A549 (cell line): ENCODE results near the gene PNP. TPM values are rescaled to one million over a fixed set of nuclear protein-coding genes. Genes with fewer than 3 reads are reported as not detected.

Source experiments
- ATAC-seq, 2 experiments: fragments of 200-7000 bp in 1 of 2; fragments of >200 bp in 1 of 2; cut with Nextera tagmentation in 1 of 2; cut with Tn5 transposase in 1 of 2; 3 replicates each; pipeline versions ENCODE4 v1.8.0 to v1.9.1; 2018 to 2020; ENCODE audit warnings: mild to moderate bottlenecking in 1 of 2, moderate library complexity in 1 of 2
- CTCF ChIA-PET: fragments of 300-600 bp; sonication (Branson Sonifier 250); formaldehyde crosslinking; extraction: SDS; loops from one replicate; lab custom pipeline; 2021; ENCODE audit warnings: antibody characterized with exemption, inconsistent platforms; lab: Yijun Ruan, JAX
- POLR2A ChIA-PET: fragments of 350-600 bp; formaldehyde crosslinking; extraction: SDS; loops from one replicate; lab custom pipeline; 2021; ENCODE audit warnings: antibody characterized with exemption, inconsistent platforms; lab: Yijun Ruan, JAX
- DNase-seq, 2 experiments: peaks; one replicate each; pipeline versions ENCODE4 v3.0.0 to v3.0.0-alpha.2; 2011 to 2016; ENCODE audit warnings: low read depth in 1 of 2, low spot score in 1 of 2
- FAIRE-seq: peaks from 2 replicates; lab custom pipeline; 2011; peaks lifted over from hg19 to GRCh38; lab: Jason Lieb, UNC
- H3K27ac ChIP-seq, 2 experiments: fragments of >200 bp; sonication (Bioruptor Twin); formaldehyde crosslinking; 3 replicates each; pipeline ENCODE4 v1.5.1; 2016 to 2017
- H3K4me1 ChIP-seq: fragments of >200 bp; sonication (Bioruptor Twin); formaldehyde crosslinking; 3 replicates; pipeline ENCODE4 v1.6.1; 2016
- H3K4me2 ChIP-seq: fragments of >200 bp; sonication (Bioruptor Twin); formaldehyde crosslinking; 3 replicates; pipeline ENCODE4 v1.6.1; 2016
- H3K4me3 ChIP-seq: fragments of >200 bp; sonication (Bioruptor Twin); formaldehyde crosslinking; 3 replicates; pipeline ENCODE4 v1.5.1; 2016
- H3K9me3 ChIP-seq: fragments of >200 bp; sonication (Bioruptor Twin); formaldehyde crosslinking; 3 replicates; pipeline ENCODE4 v1.6.1; 2016
- BHLHE40 ChIP-seq: IDR thresholded peaks from 2 replicates; pipeline ENCODE4 v1.6.1; 2012; ENCODE audit warnings: low read depth, low read length, inconsistent platforms
- CBX8 ChIP-seq: fragments of 200-600 bp; sonication (generic); IDR thresholded peaks from 2 replicates; pipeline ENCODE4 v1.6.1; 2016
- CHD2 ChIP-seq: fragments of 150-350 bp; IDR thresholded peaks from 2 replicates; pipeline ENCODE4 v1.6.1; 2014; ENCODE audit warnings: low read length; ENCODE audit not compliant: partially characterized antibody
- E2F6 ChIP-seq: IDR thresholded peaks from 2 replicates; pipeline ENCODE4 v1.6.1; 2012; ENCODE audit warnings: low read depth, borderline replicate concordance
- EP300 ChIP-seq, 2 experiments: fragments of >200 bp; sonication (Bioruptor Twin); formaldehyde crosslinking; IDR thresholded peaks; 2 replicates in 1 of 2; 3 replicates in 1 of 2; pipeline ENCODE4 v1.6.1; 2016 to 2017
- ESRRA ChIP-seq: fragments of 150-350 bp; IDR thresholded peaks from 2 replicates; pipeline ENCODE4 v1.6.1; 2014; ENCODE audit warnings: mild to moderate bottlenecking, low read length, borderline replicate concordance
- FOXS1 ChIP-seq: fragments of 250-450 bp; sonication (Bioruptor Pico); IDR thresholded peaks from 2 replicates; pipeline ENCODE4 v1.5.0; 2020; ENCODE audit warnings: mild to moderate bottlenecking, moderate library complexity
- GATA3 ChIP-seq: IDR thresholded peaks from 2 replicates; pipeline ENCODE4 v1.6.1; 2012; ENCODE audit warnings: borderline replicate concordance
- HDAC2 ChIP-seq: fragments of 200-600 bp; sonication (generic); IDR thresholded peaks from 2 replicates; pipeline ENCODE4 v1.6.1; 2016
- HES2 ChIP-seq: fragments of >200 bp; sonication (Bioruptor Twin); formaldehyde crosslinking; IDR thresholded peaks from 2 replicates; pipeline ENCODE4 v1.6.1; 2016
- HEYL ChIP-seq: fragments of 250-450 bp; sonication (Bioruptor Pico); IDR thresholded peaks from 2 replicates; pipeline ENCODE4 v1.8.0; 2021; ENCODE audit warnings: mild to moderate bottlenecking, moderate library complexity
- HOXA7 ChIP-seq: fragments of 250-450 bp; sonication (Bioruptor Pico); IDR thresholded peaks from 2 replicates; pipeline ENCODE4 v1.5.0; 2020; ENCODE audit warnings: mild to moderate bottlenecking, moderate library complexity
- HOXB13 ChIP-seq: fragments of 250-450 bp; sonication (Bioruptor Pico); IDR thresholded peaks from 2 replicates; pipeline ENCODE4 v1.5.0; 2020; ENCODE audit warnings: low read depth, mild to moderate bottlenecking, moderate library complexity
- JUN ChIP-seq, 2 experiments: fragments of >200 bp; sonication (Bioruptor Twin); formaldehyde crosslinking; IDR thresholded peaks; 2 replicates in 1 of 2; 3 replicates in 1 of 2; pipeline ENCODE4 v1.6.1; 2016 to 2017
- KDM1A ChIP-seq: fragments of 200-600 bp; sonication (generic); IDR thresholded peaks from 2 replicates; pipeline ENCODE4 v1.6.1; 2016; ENCODE audit warnings: low read depth, mild to moderate bottlenecking
- MAFK ChIP-seq: fragments of 450-650 bp; IDR thresholded peaks from 2 replicates; pipeline ENCODE4 v1.6.1; 2014; ENCODE audit not compliant: partially characterized antibody
- MAX ChIP-seq: IDR thresholded peaks from 2 replicates; pipeline ENCODE4 v1.6.1; 2012
- MAZ ChIP-seq: fragments of 150-350 bp; IDR thresholded peaks from 2 replicates; pipeline ENCODE4 v1.6.1; 2014; ENCODE audit warnings: antibody characterized with exemption, low read depth, low read length, borderline replicate concordance
- MYC ChIP-seq: IDR thresholded peaks from 2 replicates; pipeline ENCODE4 v1.6.1; 2012; ENCODE audit warnings: mild to moderate bottlenecking, inconsistent platforms, low read length, improper control_type of control experiment, borderline replicate concordance
- NFE2L2 ChIP-seq: fragments of 150-350 bp; conservative IDR thresholded peaks from 2 replicates; pipeline ENCODE4 v1.6.1; 2014; ENCODE audit warnings: low read length
- NPAS2 ChIP-seq: fragments of 250-450 bp; sonication (Bioruptor Pico); IDR thresholded peaks from 2 replicates; pipeline ENCODE4 v1.8.0; 2022; ENCODE audit warnings: mild to moderate bottlenecking, moderate library complexity, borderline replicate concordance
- NR3C1 ChIP-seq: fragments of >200 bp; sonication (Bioruptor Twin); formaldehyde crosslinking; IDR thresholded peaks from 3 replicates; pipeline ENCODE4 v1.6.1; 2017
- PHF8 ChIP-seq: fragments of 200-600 bp; sonication (generic); IDR thresholded peaks from 2 replicates; pipeline ENCODE4 v1.6.1; 2016; ENCODE audit warnings: low read depth, mild to moderate bottlenecking, antibody characterized with exemption, moderate library complexity, borderline replicate concordance
- POLR2A ChIP-seq: IDR thresholded peaks from 2 replicates; pipeline ENCODE4 v1.6.1; 2012; ENCODE audit warnings: mild to moderate bottlenecking, low read length
- RAD21 ChIP-seq, 2 experiments: fragments of >200 bp in 1 of 2; sonication (Bioruptor Twin) in 1 of 2; formaldehyde crosslinking in 1 of 2; IDR thresholded peaks in 1 of 2; conservative IDR thresholded peaks in 1 of 2; 2 replicates in 1 of 2; 3 replicates in 1 of 2; pipeline ENCODE4 v1.6.1; 2012 to 2018; ENCODE audit warnings: inconsistent platforms in 1 of 2
- RARB ChIP-seq: fragments of 250-450 bp; sonication (Bioruptor Pico); IDR thresholded peaks from 2 replicates; pipeline ENCODE4 v1.8.0; 2021; ENCODE audit warnings: mild to moderate bottlenecking, moderate library complexity
- RCOR1 ChIP-seq: fragments of 150-350 bp; IDR thresholded peaks from 2 replicates; pipeline ENCODE4 v1.6.1; 2014; ENCODE audit warnings: antibody characterized with exemption, low read length, low read depth
- SREBF2 ChIP-seq: fragments of 450-650 bp; IDR thresholded peaks from 2 replicates; pipeline ENCODE4 v1.6.1; 2014; ENCODE audit warnings: mild to moderate bottlenecking, moderate library complexity
- TFCP2L1 ChIP-seq: fragments of 250-450 bp; sonication (Bioruptor Pico); IDR thresholded peaks from 2 replicates; pipeline ENCODE4 v1.5.0; 2021; ENCODE audit warnings: mild to moderate bottlenecking
- TP53 ChIP-seq: fragments of 250-450 bp; sonication (Bioruptor Pico); IDR thresholded peaks from 2 replicates; pipeline ENCODE4 v1.5.0; 2021; ENCODE audit warnings: mild to moderate bottlenecking, moderate library complexity
- WGBS: methylation state at CpG from one replicate; pipeline ENCODE4 v1.1.6; 2017; ENCODE audit errors: missing lambda C conversion rate; 5-methylcytosine and 5-hydroxymethylcytosine counted together
- polyA plus RNA-seq, 4 experiments: library from polyadenylated mRNA; depleted of rRNA in 3 of 4; stranded (reverse); fragments of >200 nt; fragmentation: RNase III in 1 of 4; extraction: RNeasy Plus Mini Kit Qiagen cat#74134 plus additional on column Dnase treatment in 1 of 4; gene quantifications; 2 replicates in 3 of 4; 3 replicates in 1 of 4; pipeline ENCODE4 v1.2.3, GENCODE V29; 2011 to 2017
- TF ChIP-seq, protein P1 (sequence below): fragments of >200 bp; sonication (Bioruptor Twin); formaldehyde crosslinking; IDR thresholded peaks from 3 replicates; pipeline ENCODE4 v1.6.1; 2016
- TF ChIP-seq, protein P2 (sequence below): fragments of 250-450 bp; sonication (Bioruptor Pico); IDR thresholded peaks from 2 replicates; pipeline ENCODE4 v1.5.0; 2020; ENCODE audit warnings: low read depth, mild to moderate bottlenecking, moderate library complexity
- TF ChIP-seq, protein P3 (sequence below): fragments of 450-650 bp; IDR thresholded peaks from 2 replicates; pipeline ENCODE4 v1.6.1; 2014; ENCODE audit warnings: antibody characterized with exemption

Gene PNP
- polyA plus RNA-seq, 2 of the 4 experiments (the other 2 are of a cell fraction): 95.9 to 111 TPM

- H3K27ac ChIP-seq: peak within 1 kb of the TSS; percentile 85 to 96
- TF ChIP-seq HEYL (CRISPR knock-in tag) (no peak), CBX8 (no peak), TP53 (CRISPR knock-in tag) (no peak), HDAC2 (no peak), RCOR1 (no peak), BHLHE40 (0 out of 2 replicates have a peak, but pooled peaks have one; percentile 52), NFE2L2 (0 out of 2 replicates have a peak, but pooled peaks have one; percentile 1), MAFK (no peak), NR3C1 (no peak), KDM1A (no peak), SREBF2 (no peak), RAD21 (conservative IDR thresholded peaks at IDR 0.05 in 1 of 2, IDR thresholded peaks at IDR 0.05 in 1 of 2) (no peak), MYC (peak; percentile 95), PHF8 (peak; percentile 75), ESRRA (no peak), JUN (IDR thresholded peaks at IDR 0.05) (peak in 1 of 2 experiments; percentile 85), POLR2A (peak; percentile 75), NPAS2 (CRISPR knock-in tag) (peak; percentile 86), RARB (CRISPR knock-in tag) (no peak; the same call in 1 of the 2 replicates), TFCP2L1 (no peak), MAX (peak; percentile 99), HES2 (no peak), E2F6 (peak; percentile 68; the same call in 1 of the 2 replicates), MAZ (no peak), CHD2 (peak; percentile 73), HOXB13 (CRISPR knock-in tag) (0 out of 2 replicates have a peak, but pooled peaks have one; percentile 60), GATA3 (0 out of 2 replicates have a peak, but pooled peaks have one; percentile 23), EP300 (IDR thresholded peaks at IDR 0.05) (no peak), HOXA7 (CRISPR knock-in tag) (no peak), FOXS1 (CRISPR knock-in tag) (peak; percentile 62; the same call in 1 of the 2 replicates)
- TF ChIP-seq, protein P1, sequence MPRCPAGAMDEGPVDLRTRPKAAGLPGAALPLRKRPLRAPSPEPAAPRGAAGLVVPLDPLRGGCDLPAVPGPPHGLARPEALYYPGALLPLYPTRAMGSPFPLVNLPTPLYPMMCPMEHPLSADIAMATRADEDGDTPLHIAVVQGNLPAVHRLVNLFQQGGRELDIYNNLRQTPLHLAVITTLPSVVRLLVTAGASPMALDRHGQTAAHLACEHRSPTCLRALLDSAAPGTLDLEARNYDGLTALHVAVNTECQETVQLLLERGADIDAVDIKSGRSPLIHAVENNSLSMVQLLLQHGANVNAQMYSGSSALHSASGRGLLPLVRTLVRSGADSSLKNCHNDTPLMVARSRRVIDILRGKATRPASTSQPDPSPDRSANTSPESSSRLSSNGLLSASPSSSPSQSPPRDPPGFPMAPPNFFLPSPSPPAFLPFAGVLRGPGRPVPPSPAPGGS: peak; percentile 79
- TF ChIP-seq, protein P2, sequence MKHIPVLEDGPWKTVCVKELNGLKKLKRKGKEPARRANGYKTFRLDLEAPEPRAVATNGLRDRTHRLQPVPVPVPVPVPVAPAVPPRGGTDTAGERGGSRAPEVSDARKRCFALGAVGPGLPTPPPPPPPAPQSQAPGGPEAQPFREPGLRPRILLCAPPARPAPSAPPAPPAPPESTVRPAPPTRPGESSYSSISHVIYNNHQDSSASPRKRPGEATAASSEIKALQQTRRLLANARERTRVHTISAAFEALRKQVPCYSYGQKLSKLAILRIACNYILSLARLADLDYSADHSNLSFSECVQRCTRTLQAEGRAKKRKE (CRISPR knock-in tag): no peak
- TF ChIP-seq, protein P3, sequence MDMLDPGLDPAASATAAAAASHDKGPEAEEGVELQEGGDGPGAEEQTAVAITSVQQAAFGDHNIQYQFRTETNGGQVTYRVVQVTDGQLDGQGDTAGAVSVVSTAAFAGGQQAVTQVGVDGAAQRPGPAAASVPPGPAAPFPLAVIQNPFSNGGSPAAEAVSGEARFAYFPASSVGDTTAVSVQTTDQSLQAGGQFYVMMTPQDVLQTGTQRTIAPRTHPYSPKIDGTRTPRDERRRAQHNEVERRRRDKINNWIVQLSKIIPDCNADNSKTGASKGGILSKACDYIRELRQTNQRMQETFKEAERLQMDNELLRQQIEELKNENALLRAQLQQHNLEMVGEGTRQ: peak; percentile 100
- FAIRE-seq (peak; percentile 88), DNase-seq (peak; percentile 98 to 100), ATAC-seq (peak; percentile 89 to 91)
- H3K4me2 ChIP-seq: peak within 1 kb of the TSS; percentile 93
- POLR2A ChIA-PET: interaction anchor here (0.6 to 3.4 kb wide), 9 partner anchors 9 to 227 kb away, joined by 3 to 38 read pairs (median 5); partner anchors contain the start of genes PARP2, PNP and TEP1
- under 1% methylated on average over 50 of the region's 56 CpGs for WGBS
- no peaks in the 10 kb centered on the region for H3K9me3 ChIP-seq
- CTCF ChIA-PET: interaction anchor here (0.7 to 1.8 kb wide), 8 partner anchors 9 to 158 kb away, joined by 3 to 7 read pairs (median 3); partner anchors contain the start of gene TEP1
- H3K4me3 ChIP-seq: peak within 1 kb of the TSS; percentile 73
- H3K4me1 ChIP-seq: peaks cover 24% of the 10 kb centered on the region
Observed at GRCh38 chr14:20454516-20455354, 14.5 kb upstream of the PNP start, which contains the start of the genes APEX1 and OSGEP. TSS of gene APEX1 (plus strand) at chr14:20455226. CDS start at chr14:20455646, 420 bp downstream. TSS of gene OSGEP (minus strand) at chr14:20454812. CDS start at chr14:20454683, 129 bp downstream.
